GM19395 (cell line): ENCODE results near the gene DHX16.

Experiments used
- ATAC-seq: cut with Tn5 transposase; IDR thresholded peaks from one replicate; pipeline ENCODE4 v1.9.1; 2021; ENCODE audit warnings: mild to moderate bottlenecking, moderate library complexity; ENCODE audit not compliant: unreplicated experiment

DHX16 gene

GRCh38 chr6:30696432-30696831, 23.6 kb upstream of the DHX16 start:
- no peak for ATAC-seq

GRCh38 chr6:30691208-30691847, 18.5 kb upstream of the DHX16 start:
- ATAC-seq = no peak

GRCh38 chr6:30690403-30691207, 17.8 kb upstream of the DHX16 start, which contains the start of gene NRM:
Gene NRM, minus strand, starts transcription at chr6:30690984. Its CDS starts 10 bp downstream, at chr6:30690974.
- no peak for ATAC-seq

- ATAC-seq = no peak
Observed at GRCh38 chr6:30689985-30690384, 17.2 kb upstream of the DHX16 start.

- no peak for ATAC-seq
Observed at GRCh38 chr6:30689022-30689865, 16.4 kb upstream of the DHX16 start.

- no peak for ATAC-seq
Observed at GRCh38 chr6:30688569-30688968, 15.8 kb upstream of the DHX16 start.

- no peak for ATAC-seq
Observed at GRCh38 chr6:30687659-30688431, 15.0 kb upstream of the DHX16 start.

- peak; percentile 49 for ATAC-seq
Observed at GRCh38 chr6:30686908-30687658, 14.3 kb upstream of the DHX16 start.

GRCh38 chr6:30686009-30686907, 13.5 kb upstream of the DHX16 start, which contains the start of gene PPP1R18:
Gene PPP1R18, minus strand, starts transcription at chr6:30686645. Its CDS starts 627 bp downstream, at chr6:30686018.
- ATAC-seq = peak; percentile 7

GRCh38 chr6:30685157-30686008, 12.6 kb upstream of the DHX16 start:
- no peak for ATAC-seq

- no peak for ATAC-seq
Observed at GRCh38 chr6:30684386-30685156, 11.8 kb upstream of the DHX16 start.

- ATAC-seq = no peak
Observed at GRCh38 chr6:30683980-30684338, 11.2 kb upstream of the DHX16 start.

GRCh38 chr6:30683183-30683979, 10.6 kb upstream of the DHX16 start:
- ATAC-seq = no peak

- peak; percentile 47 for ATAC-seq
Observed at GRCh38 chr6:30682143-30683117, 9.6 kb upstream of the DHX16 start.

GRCh38 chr6:30681766-30682142, 8.9 kb upstream of the DHX16 start:
- ATAC-seq = no peak
